Inferior parietal cortex (tissue), 1 donor: Measurements from ENCODE around the gene FZR1.
"Not testable (repeated sequence)": the region's sequence is repeated elsewhere in the genome, so short reads cannot be mapped to it uniquely, and the experiment has no call there.

ENCODE experiments used
- DNase-seq: peaks from one replicate; pipeline ENCODE4 v3.0.0-alpha.2; 2016; ENCODE audit errors: extremely low spot score

FZR1 gene

GRCh38 chr19:3573858-3574637 lies 67.9 kb downstream of the FZR1 start:
- DNase-seq = peak; percentile 49

- peak; percentile 18 for DNase-seq
These were observed 69.2 kb downstream of the FZR1 start for GRCh38 chr19:3575260-3575741.

- DNase-seq = no peak
These were observed 70.0 kb downstream of the FZR1 start for GRCh38 chr19:3575949-3576673.

GRCh38 chr19:3576696-3577443 lies 70.8 kb downstream of the FZR1 start:
- peak; percentile 13 for DNase-seq

- no peak for DNase-seq
These were observed 71.7 kb downstream of the FZR1 start for GRCh38 chr19:3577723-3578344.

- no peak for DNase-seq
These were observed 72.3 kb downstream of the FZR1 start for GRCh38 chr19:3578390-3578789.

- no peak for DNase-seq
These were observed 74.2 kb downstream of the FZR1 start for GRCh38 chr19:3580156-3580934.

- DNase-seq = not testable (repeated sequence)
These were observed 75.7 kb downstream of the FZR1 start for GRCh38 chr19:3581792-3582191.

GRCh38 chr19:3584036-3584802 lies 78.1 kb downstream of the FZR1 start:
- not testable (repeated sequence) for DNase-seq

GRCh38 chr19:3585301-3586126 lies 79.4 kb downstream of the FZR1 start, which contains the start of gene GIPC3:
TSS of gene GIPC3 (plus strand) at chr19:3585478. CDS start at chr19:3585598, 120 bp downstream.
- DNase-seq = no peak

- DNase-seq = no peak
These were observed 80.1 kb downstream of the FZR1 start for GRCh38 chr19:3586127-3586626.

- DNase-seq = no peak
These were observed 80.7 kb downstream of the FZR1 start for GRCh38 chr19:3586707-3587346.
